ENCODE results near the gene SYT17. TPM values are rescaled to one million over a fixed set of nuclear protein-coding genes. Genes with fewer than 3 reads are reported as not detected.

The SYT17 gene
- total RNA-seq, 2 donors from 2014 or later = not detected

DNA sequence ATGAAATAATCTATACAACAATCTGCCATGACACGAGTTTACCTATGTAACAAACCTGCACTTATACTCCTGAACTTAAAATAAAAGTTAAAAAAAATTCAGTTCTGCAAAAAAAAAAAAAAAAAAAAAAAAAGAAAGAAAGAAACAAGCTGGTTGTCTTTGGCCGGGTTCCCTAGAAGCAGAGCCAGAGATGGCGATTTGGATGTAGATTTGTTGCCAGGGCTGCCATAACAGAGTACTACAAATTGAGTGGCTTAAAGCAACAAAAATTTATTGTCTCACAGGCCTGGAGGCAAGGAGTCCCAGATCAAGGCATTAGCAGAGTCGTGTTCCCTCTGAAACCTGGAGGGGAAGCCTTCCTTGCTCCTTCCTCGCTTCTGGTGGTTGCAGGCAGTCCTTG is 20.4 kb downstream of the SYT17 start:
- Mint-ChIP-seq H3K4me3 (no peak overlapping the region), H3K27me3 (peaks cover 5 to 8% of the 10 kb centered on the region in 2 donors), H3K4me1 (ENCODE audit: low read depth in 2 of 2) (no peaks in the 10 kb centered on the region), H3K27ac (no peak overlapping the region), H3K9me3 (no peaks in the 10 kb centered on the region), H3K36me3 (no peaks in the 10 kb centered on the region)
- no peak for ATAC-seq
- DNase-seq (ENCODE audit: low spot score) = no peak

DNA sequence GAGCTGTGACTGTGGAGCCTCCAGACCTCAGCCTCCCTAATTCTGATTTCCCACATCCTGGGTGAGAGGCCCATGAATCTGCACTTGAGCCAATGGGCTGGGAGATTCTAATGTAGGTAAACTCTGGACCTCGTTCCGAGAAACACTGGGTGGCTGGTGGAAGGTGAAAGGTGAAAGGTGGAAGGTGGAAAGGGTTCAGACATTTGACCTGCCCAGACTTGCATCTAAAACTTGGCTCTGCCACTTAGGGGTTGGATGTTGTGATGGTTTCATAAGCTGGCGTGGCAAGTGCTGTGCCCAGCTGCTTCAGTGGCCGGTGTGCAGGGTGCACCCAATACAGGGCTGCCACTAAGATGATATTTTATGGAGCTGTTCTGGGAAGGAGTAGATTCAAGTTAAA is 24.8 kb downstream of the SYT17 start:
- Mint-ChIP-seq H3K9me3 (no peaks in the 10 kb centered on the region), H3K4me3 (no peak overlapping the region), H3K27me3 (peaks cover 7 to 8% of the 10 kb centered on the region in 2 donors), H3K36me3 (no peaks in the 10 kb centered on the region), H3K4me1 (ENCODE audit: low read depth in 2 of 2) (no peaks in the 10 kb centered on the region), H3K27ac (no peak overlapping the region)
- ATAC-seq (no peak), DNase-seq (ENCODE audit: low spot score) (no peak)

DNA sequence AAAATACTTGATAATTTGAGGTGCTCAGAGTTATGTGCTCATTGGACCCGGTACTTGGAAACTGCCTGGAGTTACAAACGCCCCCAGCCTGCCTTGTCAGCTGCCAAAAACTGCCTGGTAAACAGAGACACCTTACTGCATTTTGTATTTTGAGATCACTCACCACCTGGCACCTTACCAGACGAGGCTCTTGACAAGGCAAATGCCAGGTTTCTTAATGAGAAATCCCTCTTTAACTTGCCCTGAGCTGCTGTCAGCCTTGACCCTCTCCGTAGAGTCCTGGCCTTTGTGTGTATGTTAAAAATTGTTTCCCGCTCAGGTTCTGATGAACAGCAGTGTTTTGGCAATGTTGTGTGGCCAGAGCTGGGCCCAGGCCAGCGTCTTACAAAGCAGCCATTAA is 28.8 kb downstream of the SYT17 start:
- Mint-ChIP-seq H3K4me3 (no peak overlapping the region), H3K27me3 (peaks cover 5 to 20% of the 10 kb centered on the region in 2 donors), H3K36me3 (no peaks in the 10 kb centered on the region), H3K9me3 (no peaks in the 10 kb centered on the region), H3K27ac (no peak overlapping the region), H3K4me1 (ENCODE audit: low read depth in 2 of 2) (no peaks in the 10 kb centered on the region)
- no peak for ATAC-seq
- no peak for DNase-seq (ENCODE audit: low spot score)

DNA sequence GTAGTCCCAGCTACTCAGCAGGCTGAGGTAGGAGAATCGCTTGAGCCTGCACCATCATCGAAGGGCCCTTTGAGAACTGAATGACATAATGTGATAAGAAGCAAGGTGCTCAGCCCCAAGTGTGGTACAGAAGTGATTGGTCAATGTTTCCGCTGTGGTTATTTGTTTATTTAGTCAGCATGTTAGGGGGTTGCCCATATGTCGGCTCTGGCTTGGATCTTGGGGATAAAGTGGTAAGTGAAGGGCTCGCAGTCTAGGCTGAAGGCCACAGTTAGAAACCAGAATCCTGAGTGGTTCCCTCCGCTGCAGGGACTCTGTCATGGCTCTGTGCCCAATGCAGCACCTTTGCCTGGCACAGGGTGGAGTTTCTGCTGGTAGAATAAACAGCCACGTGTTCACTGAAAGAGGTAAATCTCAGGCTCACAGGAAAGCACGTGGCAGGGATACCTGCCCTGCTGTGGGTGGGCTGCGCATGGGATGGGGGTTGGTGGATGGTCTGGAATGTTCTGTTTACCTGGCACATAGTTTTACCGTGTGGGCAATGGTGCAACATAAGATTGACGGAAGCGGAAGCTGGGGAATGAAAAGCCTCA is 35.4 kb downstream of the SYT17 start:
- peaks cover 6 to 21% of the 10 kb centered on the region in 2 donors for H3K27me3 Mint-ChIP-seq
- no peak for ATAC-seq
- no peaks in the 10 kb centered on the region for H3K36me3 Mint-ChIP-seq
- no peaks in the 10 kb centered on the region for H3K4me1 Mint-ChIP-seq (ENCODE audit: low read depth in 2 of 2)
- no peaks in the 10 kb centered on the region for H3K9me3 Mint-ChIP-seq
- DNase-seq (ENCODE audit: low spot score) = no peak
- H3K4me3 Mint-ChIP-seq = no peak overlapping the region
- no peak overlapping the region for H3K27ac Mint-ChIP-seq

DNA sequence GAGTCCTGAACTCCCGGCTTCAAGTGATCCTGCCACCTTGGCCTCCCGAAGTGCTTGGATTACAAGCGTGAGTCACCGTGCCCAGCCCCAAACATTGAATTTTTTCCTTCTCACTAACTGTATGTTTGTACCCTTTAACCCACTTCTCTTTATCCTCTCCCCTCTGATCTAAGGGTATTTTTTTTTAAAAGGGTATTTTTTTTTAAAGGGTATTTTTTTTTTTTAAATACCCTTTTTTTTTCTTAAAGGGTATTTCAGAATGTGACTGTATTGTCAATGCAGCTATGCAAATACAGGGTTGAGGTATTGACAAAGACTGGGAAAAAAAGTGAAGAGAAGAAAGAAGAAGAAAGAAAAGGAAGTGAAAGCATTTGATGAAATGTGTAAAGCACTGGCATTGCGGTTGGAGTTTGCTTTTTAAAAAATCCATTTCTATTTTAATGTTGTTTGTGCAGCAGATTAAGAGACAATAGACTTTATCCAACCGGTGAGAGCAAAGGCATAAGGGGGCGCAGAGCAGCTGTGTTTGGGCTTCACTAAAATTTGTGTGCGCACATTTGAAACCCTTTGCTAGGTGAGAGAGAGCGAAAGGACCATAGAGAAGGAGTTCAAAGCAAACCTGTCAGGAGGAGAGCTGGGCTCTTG is 42.4 kb downstream of the SYT17 start:
- ATAC-seq (no peak), DNase-seq (ENCODE audit: low spot score) (no peak)
- H3K36me3 Mint-ChIP-seq = no peaks in the 10 kb centered on the region
- no peak overlapping the region for H3K27ac Mint-ChIP-seq
- no peaks in the 10 kb centered on the region for H3K9me3 Mint-ChIP-seq
- peaks cover 3 to 24% of the 10 kb centered on the region in 2 donors for H3K27me3 Mint-ChIP-seq
- no peak overlapping the region for H3K4me3 Mint-ChIP-seq
- no peaks in the 10 kb centered on the region for H3K4me1 Mint-ChIP-seq (ENCODE audit: low read depth in 2 of 2)

DNA sequence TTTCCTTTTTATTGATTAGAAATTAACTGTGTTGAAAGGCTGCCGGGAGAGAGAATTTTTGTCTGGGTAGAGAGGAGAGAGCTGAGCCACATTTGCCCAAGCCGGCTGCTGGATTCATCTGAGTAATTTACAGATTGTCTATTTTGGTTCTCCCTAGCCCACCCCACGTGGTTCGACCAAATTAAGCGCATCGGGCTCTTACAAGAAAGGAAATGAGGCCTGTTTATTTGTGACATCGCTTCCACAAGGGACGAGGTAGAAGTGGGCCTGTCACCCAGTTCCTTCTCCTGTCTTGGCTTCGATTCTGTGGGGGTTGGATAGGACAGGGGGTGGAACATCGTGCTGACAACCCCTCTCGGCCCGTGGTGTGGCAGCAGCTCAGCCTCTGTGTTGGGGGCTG is 42.9 kb downstream of the SYT17 start:
- H3K27ac Mint-ChIP-seq = no peak overlapping the region
- no peaks in the 10 kb centered on the region for H3K9me3 Mint-ChIP-seq
- no peak overlapping the region for H3K4me3 Mint-ChIP-seq
- DNase-seq (ENCODE audit: low spot score) = no peak
- H3K36me3 Mint-ChIP-seq = no peaks in the 10 kb centered on the region
- H3K27me3 Mint-ChIP-seq = peaks cover 3 to 18% of the 10 kb centered on the region in 2 donors
- no peak for ATAC-seq
- H3K4me1 Mint-ChIP-seq (ENCODE audit: low read depth in 2 of 2) = no peaks in the 10 kb centered on the region

DNA sequence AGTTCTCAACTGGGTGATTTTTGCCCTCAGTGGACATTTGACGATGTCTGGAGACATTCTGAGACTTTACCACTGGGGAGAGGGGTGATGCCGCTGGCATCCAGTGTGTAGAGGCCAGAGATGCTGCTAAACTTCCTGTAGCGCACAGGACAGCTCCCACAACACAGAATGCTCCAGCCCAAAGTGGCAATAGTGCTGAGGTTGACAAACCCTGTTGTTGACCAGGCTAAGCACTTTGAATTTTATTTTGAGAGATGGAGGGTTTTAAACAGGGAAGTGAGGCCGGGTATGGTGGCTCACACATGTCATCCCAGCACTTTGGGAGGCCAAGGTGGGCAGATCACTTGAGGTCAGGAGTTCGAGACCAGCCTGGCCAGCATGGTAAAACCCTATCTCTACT is 44.0 kb downstream of the SYT17 start:
- Mint-ChIP-seq H3K36me3 (no peaks in the 10 kb centered on the region), H3K9me3 (no peaks in the 10 kb centered on the region), H3K4me1 (ENCODE audit: low read depth in 2 of 2) (no peaks in the 10 kb centered on the region), H3K4me3 (no peak overlapping the region), H3K27ac (no peak overlapping the region), H3K27me3 (peaks cover 3 to 20% of the 10 kb centered on the region in 2 donors)
- ATAC-seq (no peak), DNase-seq (ENCODE audit: low spot score) (no peak)

DNA sequence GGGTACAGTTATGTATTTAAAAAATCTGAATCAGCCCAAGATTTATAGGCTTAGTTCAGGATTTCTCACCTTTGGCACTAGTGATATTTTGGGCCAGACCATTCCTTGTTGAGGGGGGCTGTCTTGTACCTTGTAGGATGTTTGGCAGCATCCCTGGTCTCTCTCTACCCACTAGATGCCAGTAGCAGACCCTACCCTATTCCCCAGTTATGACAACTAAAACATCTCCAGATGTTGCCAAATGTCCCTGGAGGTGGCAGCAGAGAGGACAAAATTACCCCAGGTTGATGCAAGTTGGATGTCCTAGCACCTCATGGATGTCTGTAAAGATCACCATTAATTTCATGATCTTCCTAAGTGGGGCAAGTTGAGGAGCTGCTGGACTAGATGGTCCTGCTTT is 45.8 kb downstream of the SYT17 start:
- no peaks in the 10 kb centered on the region for H3K9me3 Mint-ChIP-seq
- ATAC-seq = no peak
- no peak overlapping the region for H3K4me3 Mint-ChIP-seq
- no peaks in the 10 kb centered on the region for H3K36me3 Mint-ChIP-seq
- H3K27ac Mint-ChIP-seq = no peak overlapping the region
- no peak for DNase-seq (ENCODE audit: low spot score)
- H3K27me3 Mint-ChIP-seq = peaks cover 6 to 39% of the 10 kb centered on the region in 2 donors
- no peaks in the 10 kb centered on the region for H3K4me1 Mint-ChIP-seq (ENCODE audit: low read depth in 2 of 2)

DNA sequence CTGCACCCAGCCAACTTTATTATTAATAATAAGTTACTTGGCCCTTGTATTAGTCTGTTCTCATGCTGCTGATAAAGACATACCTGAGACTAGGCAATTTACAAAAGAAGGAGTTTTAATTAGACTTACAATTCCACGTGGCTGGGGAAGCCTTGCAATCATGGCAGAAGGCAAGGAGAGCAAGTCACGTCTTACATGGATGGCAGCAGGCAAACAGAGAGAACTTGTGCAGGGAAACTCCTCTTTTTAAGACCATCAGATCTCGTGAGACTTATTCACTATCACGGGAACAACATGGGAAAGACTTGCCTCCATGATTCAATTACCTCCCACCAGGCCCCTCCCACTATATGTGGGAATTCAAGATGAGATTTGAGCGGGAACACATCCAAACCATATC is 47.7 kb downstream of the SYT17 start:
- no peaks in the 10 kb centered on the region for H3K4me1 Mint-ChIP-seq (ENCODE audit: low read depth in 2 of 2)
- peaks cover 6 to 43% of the 10 kb centered on the region in 2 donors for H3K27me3 Mint-ChIP-seq
- no peak overlapping the region for H3K4me3 Mint-ChIP-seq
- H3K9me3 Mint-ChIP-seq = no peaks in the 10 kb centered on the region
- no peaks in the 10 kb centered on the region for H3K36me3 Mint-ChIP-seq
- DNase-seq (ENCODE audit: low spot score) (no peak), ATAC-seq (no peak)
- no peak overlapping the region for H3K27ac Mint-ChIP-seq

DNA sequence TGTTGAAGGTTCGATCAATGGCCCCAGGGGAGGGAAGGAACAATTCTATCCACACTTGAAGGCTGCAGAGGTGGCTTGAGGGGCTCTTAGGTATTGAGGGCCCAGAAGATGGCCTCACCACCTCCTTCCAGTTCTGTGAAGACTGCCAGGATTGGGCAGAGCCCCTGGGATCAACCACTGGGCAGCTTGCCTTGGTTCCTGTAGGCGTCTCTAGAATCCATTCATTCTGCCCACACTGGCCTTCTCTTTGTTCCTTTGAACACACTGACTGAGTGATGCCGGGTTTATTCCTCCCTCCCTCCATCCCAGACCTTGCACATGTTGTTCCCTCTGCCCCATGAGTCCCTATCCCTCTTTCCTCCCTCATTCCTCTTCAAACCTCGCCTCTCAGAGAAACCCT is 50.5 kb downstream of the SYT17 start:
- no peaks in the 10 kb centered on the region for H3K4me1 Mint-ChIP-seq (ENCODE audit: low read depth in 2 of 2)

DNA sequence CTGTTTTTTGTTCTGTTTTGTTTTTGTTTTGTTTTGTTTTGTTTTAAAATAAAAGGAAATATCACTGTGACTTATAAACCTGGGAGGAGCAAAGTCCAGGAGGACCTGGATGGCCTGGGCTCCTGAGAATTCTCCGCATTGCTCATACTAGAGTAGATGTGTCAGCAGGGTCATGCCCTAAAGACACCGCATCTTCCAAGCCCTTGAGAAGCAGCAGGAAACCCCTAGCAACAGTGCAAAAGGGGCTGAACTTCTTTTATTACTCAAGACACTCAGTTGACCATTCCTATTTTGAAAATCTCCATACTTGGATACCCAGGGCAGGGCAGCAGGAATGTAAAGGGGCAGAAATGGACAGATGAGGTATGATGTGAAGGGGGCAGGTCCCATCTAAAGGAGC is 51.8 kb downstream of the SYT17 start:
- Mint-ChIP-seq H3K27ac (no peak overlapping the region), H3K27me3 (peaks cover 3 to 43% of the 10 kb centered on the region in 2 donors), H3K4me1 (ENCODE audit: low read depth in 2 of 2) (no peaks in the 10 kb centered on the region), H3K36me3 (no peaks in the 10 kb centered on the region), H3K4me3 (no peak overlapping the region), H3K9me3 (no peaks in the 10 kb centered on the region)
- no peak for DNase-seq (ENCODE audit: low spot score)
- no peak for ATAC-seq

More for the DNA sequence above, 50.5 kb downstream of the SYT17 start:
- H3K36me3 Mint-ChIP-seq = no peaks in the 10 kb centered on the region
- no peak overlapping the region for H3K27ac Mint-ChIP-seq
- peaks cover 3 to 34% of the 10 kb centered on the region in 2 donors for H3K27me3 Mint-ChIP-seq
- no peaks in the 10 kb centered on the region for H3K9me3 Mint-ChIP-seq
- ATAC-seq = no peak
- no peak overlapping the region for H3K4me3 Mint-ChIP-seq
- no peak for DNase-seq (ENCODE audit: low spot score)

DNA sequence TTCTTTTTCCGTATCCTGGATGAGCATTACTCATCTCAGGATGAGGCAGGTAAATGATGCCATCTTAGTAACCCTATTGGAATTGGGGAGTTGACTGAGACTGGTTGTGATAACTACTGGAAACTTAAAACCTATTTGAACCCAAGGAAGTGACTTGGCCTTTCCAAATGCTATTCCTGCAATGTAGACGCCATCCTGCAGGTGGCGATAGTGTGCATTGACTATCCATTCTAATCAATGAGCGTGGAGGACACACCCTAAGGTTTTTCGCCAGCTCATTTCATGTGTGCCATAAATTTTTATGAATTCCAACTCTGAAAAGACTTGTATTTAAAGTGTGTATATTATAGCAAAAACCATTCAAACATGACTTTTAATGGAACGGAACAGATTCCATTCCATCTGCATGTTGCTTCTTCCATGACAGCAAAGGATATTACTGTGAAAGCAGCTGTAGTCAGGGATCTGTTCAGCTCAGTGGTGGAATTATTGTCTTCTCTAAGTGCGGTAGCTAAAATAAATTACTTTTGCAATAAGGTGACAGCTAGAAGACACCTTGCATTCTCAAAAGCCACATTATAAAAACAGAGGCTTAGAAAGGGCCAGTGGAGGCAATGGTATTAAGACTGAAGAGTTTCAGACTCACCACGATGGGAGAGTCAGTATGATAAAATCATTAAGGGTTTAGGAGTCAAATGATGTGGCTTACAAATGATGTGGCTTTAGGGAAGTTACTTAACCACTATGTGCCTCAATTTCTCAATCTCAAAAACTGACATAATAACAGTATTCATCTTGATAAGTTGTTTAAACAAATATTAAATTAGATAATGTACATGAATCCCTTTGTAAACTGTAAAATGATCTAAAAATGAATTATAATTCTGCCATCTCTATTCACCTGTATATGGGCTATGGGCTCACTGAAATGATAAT is 55.5 kb downstream of the SYT17 start:
- ATAC-seq (no peak), DNase-seq (ENCODE audit: low spot score) (no peak)
- no peaks in the 10 kb centered on the region for H3K36me3 Mint-ChIP-seq
- no peak overlapping the region for H3K27ac Mint-ChIP-seq
- H3K4me3 Mint-ChIP-seq = no peak overlapping the region
- H3K4me1 Mint-ChIP-seq (ENCODE audit: low read depth in 2 of 2) = no peaks in the 10 kb centered on the region
- peaks cover 5 to 31% of the 10 kb centered on the region in 2 donors for H3K27me3 Mint-ChIP-seq
- no peaks in the 10 kb centered on the region for H3K9me3 Mint-ChIP-seq

DNA sequence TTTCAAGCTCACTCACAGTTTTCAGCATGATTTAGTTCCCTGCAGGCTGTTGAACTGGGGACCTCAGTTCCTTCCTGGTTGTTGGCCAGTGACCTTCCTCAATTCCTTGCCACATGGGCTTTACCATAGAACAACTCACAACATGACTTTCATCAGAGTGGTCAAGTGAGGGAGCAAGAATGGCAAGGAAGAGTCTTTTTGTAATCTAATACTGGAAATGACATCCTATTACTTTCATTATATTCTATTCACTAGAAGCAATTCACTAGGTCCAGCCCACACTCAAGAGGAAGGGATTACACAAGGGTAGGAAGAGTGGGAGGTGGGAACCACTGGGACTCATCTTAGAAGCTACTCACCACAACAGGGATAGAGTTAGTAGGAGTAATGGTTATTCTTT is 57.6 kb downstream of the SYT17 start:
- Mint-ChIP-seq H3K36me3 (no peaks in the 10 kb centered on the region), H3K27me3 (peaks cover 5 to 29% of the 10 kb centered on the region in 2 donors), H3K4me3 (no peak overlapping the region), H3K4me1 (ENCODE audit: low read depth in 2 of 2) (no peaks in the 10 kb centered on the region), H3K27ac (no peak overlapping the region), H3K9me3 (no peaks in the 10 kb centered on the region)
- no peak for ATAC-seq
- no peak for DNase-seq (ENCODE audit: low spot score)

DNA sequence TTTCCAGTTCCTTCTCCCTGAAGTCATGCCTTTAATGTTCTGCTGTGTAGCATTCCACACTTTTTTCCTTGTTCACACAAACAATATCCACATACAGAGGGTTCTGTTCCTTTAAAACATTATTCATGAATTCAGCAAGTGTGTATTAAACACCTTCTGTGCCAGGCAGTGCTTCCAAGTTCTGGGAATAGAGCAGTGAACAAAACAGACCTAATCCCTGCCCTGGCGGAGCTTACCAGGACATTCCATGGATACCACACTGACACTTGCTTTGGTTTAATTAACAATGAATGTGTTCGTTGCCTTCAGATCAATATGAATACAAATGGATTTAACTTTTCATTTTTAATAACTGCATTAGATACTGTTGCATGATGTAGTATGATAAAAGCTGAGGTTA is 59.6 kb downstream of the SYT17 start:
- Mint-ChIP-seq H3K36me3 (no peaks in the 10 kb centered on the region), H3K4me3 (no peak overlapping the region), H3K27me3 (peaks cover 5 to 29% of the 10 kb centered on the region in 2 donors), H3K27ac (no peak overlapping the region), H3K4me1 (ENCODE audit: low read depth in 2 of 2) (no peaks in the 10 kb centered on the region), H3K9me3 (no peaks in the 10 kb centered on the region)
- DNase-seq (ENCODE audit: low spot score) = no peak
- ATAC-seq = no peak

All from natural killer cell treated with Interleukin-12 subunit alpha and Interleukin-12 subunit beta and Interleukin-15 and Interleukin-18, amount 100 ng/mL, for 72 hours (primary cell).